GM12873 (cell line): ENCODE results near the gene B4GAT1.

Experiments
- TF ChIP-seq, protein P1 (sequence below): IDR thresholded peaks from 2 replicates; pipeline ENCODE4 v1.5.1; 2012; ENCODE audit warnings: low read depth, mild to moderate bottlenecking, moderate library complexity, low read length, control low read depth; ENCODE audit not compliant: insufficient read depth; ENCODE audit errors: missing control alignments

B4GAT1 gene

DNA sequence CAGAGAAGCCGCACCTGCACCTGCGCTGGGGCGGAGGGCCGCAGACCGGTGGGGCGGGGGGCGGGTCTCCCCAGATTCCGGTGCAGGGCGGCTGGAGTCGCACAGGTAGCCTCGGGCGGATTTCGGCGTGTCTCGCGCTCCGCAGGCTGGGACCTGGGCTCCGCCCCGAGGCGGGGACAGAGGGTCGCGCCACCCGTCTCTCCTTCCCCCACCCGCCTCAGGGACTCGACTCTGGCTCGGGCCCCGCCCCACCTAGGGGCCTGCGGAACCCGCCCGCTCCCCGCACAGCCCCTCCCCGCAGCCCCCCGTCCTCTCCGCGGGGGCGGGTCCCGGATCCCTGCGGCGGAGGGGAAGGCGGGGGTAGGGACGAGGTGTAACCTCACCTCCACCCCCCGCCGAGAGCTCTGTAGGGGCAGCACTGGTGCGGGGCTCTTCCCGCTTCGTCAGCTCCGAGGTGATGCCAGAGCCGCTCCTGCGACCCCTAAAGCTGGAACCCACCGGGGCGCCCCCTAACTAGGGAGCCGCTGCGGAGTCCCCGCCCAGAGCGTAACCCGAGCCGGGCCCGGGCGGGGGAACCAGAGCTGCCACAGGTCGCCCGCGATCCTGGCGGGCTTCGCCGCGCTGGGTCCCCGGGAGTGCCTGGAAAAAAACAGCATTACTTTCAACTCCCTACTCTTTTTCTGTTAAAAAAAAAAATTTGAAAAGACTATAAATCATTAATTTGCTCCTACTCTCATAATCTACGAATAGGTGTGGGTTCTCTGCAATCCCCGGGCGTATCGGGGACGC lies 24.4 kb upstream of the B4GAT1 start, which contains the start of gene SLC29A2:
TSS of gene SLC29A2 (minus strand) at position 134 of the 789 bp plus-strand sequence. CDS start 169 bp downstream, outside the sequence.
- TF ChIP-seq, protein P1, sequence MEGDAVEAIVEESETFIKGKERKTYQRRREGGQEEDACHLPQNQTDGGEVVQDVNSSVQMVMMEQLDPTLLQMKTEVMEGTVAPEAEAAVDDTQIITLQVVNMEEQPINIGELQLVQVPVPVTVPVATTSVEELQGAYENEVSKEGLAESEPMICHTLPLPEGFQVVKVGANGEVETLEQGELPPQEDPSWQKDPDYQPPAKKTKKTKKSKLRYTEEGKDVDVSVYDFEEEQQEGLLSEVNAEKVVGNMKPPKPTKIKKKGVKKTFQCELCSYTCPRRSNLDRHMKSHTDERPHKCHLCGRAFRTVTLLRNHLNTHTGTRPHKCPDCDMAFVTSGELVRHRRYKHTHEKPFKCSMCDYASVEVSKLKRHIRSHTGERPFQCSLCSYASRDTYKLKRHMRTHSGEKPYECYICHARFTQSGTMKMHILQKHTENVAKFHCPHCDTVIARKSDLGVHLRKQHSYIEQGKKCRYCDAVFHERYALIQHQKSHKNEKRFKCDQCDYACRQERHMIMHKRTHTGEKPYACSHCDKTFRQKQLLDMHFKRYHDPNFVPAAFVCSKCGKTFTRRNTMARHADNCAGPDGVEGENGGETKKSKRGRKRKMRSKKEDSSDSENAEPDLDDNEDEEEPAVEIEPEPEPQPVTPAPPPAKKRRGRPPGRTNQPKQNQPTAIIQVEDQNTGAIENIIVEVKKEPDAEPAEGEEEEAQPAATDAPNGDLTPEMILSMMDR = no peak

DNA sequence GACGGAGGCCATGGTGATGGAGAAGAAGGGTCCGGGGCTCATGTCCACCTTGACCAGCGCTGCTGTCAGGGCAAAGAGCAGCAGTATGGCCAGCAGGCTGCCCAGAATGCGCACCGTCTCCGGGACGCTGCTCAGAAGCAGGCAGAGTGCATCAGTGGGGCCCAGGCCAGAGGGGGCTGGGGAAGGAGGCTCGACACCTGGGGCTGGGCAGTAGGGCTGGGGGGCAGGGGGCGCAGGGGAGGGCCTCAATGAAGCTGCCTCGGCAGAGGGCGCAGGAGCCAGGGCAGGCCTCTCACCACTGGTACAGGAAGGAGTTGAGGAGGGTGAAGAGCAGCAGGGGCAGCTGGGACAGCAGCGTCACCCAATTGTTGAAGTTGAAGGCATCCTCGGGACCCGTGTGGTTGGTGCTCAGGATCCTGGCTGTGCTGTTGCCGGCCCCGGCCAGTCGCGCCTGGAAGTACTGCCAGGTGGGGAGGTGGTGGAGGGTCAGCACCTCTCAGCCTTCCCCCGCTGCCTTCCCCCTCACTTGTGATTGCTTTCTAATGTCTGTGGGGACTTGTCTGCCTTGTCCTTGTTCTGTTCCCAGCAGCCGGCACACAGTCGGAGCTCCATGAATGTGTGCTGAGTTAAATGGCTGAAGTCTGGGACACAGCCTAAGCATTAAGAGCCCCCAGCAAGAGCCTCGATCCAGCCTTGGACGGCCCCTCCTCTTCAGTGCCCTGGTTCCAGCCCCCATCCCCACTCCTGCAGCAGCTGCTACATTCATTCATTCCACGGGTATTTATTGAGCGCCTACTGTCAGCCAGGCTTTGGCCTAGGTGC lies 21.9 kb upstream of the B4GAT1 start:
- TF ChIP-seq, protein P1 = no peak

DNA sequence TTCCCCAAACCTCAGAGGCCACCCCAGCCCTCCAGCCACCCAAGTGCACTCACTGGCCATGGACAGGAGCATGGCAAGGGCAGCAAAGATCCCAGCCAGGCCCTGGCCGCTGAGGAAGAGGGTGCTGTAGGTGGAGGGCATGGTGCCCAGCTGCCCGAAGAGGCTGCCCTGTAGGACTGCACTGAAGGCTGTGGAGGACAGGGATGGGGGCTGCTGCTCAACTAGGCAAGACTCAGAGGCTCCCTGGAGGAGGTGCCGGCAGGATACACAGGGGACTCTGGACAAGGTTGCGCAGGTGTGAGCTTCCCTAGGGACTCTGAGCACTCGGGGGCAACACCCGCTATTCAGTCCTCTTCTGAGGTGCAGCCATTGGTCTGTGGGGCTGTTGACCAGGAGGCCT lies 21.1 kb upstream of the B4GAT1 start:
- TF ChIP-seq, protein P1 = no peak

DNA sequence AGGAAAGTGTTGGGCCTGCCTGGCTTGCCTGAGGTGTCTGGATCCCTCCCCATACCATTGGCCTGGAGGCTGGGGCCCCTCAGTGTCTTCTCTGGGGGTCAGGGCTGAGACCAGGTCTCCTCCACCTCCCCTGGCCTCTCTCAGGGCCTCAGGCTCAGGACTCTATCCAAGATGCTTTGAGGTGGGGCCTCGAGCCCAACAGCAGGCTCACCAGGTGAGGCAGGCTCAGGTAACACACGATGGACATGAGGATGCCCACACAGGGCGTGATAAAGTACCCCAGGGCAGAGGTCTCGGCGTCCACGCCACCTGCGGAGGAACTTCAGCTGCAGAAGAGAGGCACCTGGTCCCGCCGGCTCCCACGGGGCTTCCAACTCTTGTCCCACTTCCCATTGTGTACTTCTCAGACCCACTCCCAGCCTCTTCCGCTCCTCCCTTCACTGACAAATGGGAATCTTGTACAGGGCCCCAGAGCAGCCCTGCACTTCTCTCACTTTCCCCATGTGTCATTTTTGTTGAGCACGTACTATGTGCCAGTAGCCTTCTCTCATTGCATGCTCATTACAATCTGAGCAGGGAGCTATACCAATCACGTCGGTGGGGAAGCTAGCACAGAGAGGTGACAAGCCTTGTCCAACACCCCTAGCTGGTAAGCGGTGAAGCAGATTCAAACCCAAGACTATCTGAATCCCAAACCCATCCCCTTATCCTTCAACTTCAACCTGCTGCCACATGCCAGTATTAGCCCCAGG lies 20.3 kb upstream of the B4GAT1 start:
- TF ChIP-seq, protein P1 = no peak

DNA sequence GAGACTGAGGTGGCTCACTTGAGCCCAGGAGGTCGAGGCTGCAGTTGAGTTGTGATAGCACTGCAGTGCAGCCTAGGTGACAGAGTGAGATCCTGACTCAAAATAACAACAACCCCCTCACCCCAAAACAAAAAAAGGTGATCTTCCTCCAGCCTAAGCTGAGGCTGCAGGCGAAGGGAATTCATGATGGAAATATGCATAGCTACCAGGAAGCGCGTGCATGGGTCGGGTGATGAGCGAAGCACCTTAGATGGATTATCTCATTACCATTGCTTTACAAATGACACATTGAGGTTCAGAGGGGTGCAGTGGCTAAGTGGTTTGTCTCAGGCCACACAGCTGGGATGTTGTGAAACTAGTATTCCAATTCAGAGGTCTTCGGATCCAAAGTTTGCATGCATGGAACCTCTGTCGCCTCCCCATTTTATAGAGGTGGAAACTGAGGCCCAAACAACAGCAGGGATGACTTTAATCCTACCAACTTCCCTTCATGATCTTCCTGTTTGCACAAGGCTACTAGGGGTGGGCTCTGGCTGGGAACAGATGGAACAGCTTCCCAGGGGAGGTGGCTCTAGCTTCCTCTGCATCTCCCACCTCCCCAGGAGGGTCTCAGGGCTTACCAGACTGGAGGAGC lies 19.5 kb upstream of the B4GAT1 start:
- TF ChIP-seq, protein P1 = no peak

DNA sequence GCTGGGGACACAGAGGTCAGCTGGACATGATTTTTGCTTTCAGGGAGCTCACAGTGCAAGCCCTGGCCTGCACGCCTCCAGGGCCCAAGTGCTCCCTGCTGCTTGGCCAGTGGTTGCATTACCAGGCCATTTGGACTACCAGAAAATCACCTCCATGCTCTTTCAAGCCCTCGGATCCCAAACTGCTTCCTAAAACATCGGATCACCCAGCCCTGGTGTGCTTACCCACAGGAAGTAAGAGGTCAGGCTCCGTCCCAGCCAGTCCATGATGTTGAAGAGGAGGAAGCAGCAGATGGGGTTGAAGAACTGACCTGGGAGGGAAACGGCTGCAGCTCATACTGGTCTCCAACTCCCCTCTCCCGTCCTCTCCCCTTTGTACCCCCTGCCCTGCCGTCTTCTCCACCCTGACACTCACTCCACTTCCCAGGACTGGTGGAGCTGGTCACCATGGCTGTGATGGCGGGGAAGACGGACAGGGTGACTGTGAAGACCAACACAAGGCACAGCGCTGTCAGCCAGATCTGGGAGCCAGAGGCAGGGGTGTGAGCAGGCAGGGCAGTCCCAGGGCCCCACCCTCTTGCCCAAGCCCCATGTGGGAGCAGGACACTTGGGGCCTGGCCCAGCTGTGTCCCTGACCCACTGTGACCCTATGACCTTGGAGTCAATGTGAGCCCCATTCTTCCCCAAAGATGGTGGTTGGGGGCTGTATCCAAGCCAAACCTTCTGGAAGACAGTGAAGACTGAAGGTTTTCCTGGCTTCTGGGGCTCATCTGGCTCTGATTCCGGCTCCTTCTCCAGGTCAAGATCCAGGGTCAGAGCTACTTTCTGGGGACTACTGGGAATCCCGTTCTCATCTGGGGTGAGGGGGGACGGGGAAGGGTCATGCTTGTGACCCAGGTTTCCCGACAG lies 18.5 kb upstream of the B4GAT1 start:
- TF ChIP-seq, protein P1 = no peak
